GM18873 (cell line): Measurements from ENCODE around the gene TEF.
"Not testable (repeated sequence)": the region's sequence is repeated elsewhere in the genome, so short reads cannot be mapped to it uniquely, and the experiment has no call there.

Source experiments
- ATAC-seq: cut with Tn5 transposase; IDR thresholded peaks from one replicate; pipeline ENCODE4 v1.9.1; 2021; ENCODE audit warnings: mild to moderate bottlenecking, moderate library complexity, moderate number of reproducible peaks; ENCODE audit not compliant: unreplicated experiment, low FRiP score

TEF gene

DNA sequence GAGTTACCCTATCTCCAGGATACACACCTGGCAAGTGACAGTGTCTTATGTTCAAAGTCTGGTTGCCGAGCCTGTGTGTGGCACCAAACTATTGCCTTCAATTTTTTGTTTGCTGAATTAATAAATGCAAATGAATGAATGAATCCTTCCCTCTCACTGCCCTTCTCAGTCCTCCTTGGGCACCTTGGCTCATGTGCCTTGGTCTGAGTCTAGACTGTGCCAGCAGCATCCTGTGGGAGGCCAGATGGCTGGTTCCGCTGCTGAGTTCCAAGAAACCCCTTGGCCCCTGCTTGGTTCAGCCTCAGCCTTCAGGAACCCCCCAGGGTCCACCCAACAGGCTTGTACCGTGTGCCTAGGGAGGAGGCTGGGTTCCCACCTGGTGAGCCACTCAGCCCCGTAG lies 33.8 kb downstream of the TEF start:
- no peak for ATAC-seq

DNA sequence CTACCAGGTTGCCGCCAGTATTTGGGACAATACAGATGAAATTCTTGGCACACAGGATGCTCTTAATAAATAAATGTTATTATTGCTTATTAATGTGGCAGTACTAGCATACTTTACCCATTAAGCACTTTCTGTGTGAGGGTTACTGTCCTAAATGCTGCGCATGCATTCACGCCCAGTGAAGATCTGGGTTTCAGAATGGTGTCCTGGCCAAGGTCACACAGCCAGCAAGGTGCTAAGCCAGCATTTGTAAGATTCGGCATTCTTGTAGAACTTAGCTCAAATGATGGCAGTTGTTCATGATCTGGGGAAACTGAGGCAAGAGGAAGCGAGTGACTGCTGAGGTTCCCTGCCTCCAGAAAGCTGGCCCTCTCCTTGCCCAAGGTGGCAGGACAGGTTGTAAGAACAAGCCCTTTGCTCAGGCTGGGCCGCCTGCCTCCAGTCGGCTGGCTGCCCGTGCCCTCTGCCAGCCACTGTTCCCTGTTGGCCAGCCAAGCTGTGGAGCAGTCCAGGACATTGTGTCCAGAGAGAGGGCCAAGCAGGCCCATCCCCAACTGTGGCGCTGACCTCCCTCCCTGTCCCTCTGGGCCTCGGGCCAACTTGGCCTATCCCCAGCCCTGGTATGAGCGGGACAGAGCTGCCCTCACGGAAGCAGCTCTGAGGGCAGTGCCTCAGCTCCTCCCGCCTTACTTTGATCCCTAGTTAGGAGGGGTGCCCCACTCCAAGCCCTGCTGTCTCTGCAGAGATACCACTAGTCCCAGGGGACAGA lies 36.1 kb downstream of the TEF start:
- no peak for ATAC-seq

DNA sequence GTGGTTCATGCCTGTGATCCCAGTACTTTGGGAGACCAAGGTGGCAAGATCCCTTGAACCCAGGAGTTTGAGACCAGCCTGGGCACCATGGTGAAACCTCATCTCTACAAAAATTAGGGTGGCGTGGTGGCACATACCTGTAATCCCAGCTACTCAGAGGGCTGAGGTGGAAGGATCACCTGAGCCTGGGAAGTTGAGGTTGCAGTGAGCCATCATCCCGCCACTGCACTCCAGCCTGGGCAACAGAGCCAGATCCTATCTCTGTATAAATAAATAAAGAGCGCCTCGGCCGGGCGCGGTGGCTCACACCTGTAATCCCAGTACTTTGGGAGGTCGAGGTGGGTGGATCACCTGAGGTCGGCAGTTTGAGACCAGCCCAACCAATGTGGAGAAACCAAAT lies 37.0 kb downstream of the TEF start:
- no peak for ATAC-seq

DNA sequence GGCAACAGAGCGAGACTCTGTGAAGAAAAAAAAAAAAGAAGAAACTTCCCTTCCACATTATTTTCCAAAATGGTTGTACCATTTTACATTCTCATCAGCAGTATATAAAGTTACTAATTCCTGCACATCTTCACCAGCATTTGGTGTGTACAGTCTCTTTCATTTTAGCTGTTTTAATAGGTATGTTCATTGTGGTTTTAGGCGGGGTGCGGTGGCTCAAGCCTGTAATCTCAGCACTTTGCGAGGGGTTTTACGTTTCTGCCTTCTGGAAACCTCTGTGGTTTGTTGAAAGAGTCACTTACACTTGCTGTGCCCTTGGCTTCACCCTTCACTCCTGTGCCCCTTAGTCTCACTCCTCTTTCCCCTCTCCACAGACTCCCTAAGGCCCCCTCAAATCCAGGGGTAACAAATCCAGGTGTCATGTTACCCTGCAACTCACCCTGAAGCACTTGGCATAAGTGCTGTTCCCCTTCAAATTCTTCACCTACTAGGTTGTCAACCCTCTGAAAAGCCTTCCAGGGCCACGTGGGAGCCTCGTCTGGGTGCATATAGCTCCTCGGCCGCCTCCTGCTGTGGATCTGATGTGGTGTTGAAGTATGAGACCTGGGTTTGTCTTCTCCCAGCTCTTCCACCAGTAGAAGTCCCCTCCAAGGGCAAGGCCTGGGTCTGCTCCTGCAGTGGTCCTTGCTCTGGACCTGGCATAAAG lies 44.1 kb downstream of the TEF start:
- no peak for ATAC-seq

DNA sequence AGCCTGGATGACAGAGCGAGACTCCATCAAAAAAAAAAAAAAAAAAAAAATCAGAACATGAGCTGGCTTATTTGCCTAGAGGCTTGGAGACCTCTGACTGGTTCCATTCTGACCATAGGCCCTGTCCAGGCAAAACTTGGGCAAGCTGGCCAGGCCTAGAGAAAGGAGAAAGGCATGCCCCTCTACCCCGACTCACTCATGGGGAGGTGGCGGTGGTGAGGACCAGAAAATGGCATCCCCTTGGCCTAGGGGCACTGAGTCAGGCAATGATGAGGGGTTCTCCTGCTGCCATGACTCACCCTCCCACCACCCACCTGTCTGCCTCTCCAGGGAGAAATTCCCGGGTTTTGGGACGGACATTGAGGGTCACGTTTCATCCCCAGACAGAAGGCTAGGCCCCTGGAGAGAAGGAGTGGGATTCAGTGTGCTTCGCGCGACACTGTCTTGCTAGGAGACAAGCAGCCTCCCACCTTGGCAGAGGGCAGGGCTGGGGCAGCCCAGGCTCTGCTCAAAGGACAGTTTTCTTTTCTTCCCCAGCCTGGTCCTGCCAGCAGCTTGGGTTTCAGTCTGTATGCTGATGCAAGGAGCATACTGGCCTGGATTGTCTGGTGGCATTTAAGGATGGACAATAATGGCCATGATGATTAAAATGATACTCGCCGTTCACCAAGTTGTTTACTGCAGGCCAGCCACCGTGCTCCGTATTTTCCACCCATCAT lies 47.6 kb downstream of the TEF start:
- no peak for ATAC-seq

DNA sequence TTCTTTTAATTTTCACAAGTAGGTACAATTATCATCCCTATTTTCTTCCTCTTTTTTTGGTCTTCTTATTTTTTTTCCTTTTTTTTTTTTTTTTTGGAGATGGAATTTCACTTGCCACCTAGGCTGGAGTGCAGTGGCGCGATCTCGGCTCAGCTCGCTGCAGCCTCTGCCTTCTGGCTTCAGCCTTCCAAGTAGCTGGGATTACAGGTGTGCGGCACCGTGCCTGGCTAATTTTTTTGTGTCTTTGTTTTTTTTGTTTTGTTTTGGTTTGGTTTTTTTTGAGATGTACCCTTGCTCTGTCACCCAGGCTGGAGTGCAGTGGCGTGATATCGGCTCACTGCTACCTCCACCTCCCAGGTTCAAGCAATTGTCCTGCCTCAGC lies 48.2 kb downstream of the TEF start:
- ATAC-seq: no peak

DNA sequence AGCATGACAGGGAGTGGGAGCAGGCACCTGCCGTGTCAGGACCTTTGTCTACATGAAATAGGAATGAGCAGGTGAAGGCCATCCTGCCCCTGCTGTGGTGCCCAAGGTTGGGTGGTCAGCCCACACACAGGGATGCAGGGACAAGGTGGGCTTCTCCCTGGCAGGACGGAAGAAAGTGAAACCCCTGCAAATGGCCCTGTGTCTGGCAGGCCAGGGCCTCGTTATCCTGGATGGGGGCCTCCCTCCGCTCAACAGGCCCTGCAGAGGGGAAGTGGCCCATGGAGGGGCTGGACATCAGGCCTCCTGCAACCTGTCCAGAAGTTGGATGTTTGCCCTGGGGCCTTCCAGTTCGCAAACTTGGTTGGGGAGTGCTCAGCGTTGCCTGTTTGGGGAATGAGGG lies 49.9 kb downstream of the TEF start:
- no peak for ATAC-seq

DNA sequence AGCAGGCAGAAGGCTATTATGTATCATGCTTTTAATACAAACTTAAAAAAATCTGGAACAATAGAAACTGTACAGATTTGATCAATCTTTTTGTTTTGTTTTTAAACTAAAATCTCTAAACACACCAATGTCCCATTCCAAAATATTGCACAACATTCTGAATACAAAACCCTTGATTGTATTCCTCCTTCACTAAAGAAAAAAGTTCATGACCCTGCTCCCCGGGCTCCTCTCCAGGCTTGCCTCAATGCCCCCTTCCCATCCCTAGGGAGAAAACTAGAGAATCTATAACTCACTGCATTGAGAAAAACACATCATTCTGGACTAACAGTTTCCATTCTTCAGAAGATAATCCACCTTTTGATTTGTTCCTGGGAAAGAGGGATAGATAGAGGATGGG lies 51.7 kb downstream of the TEF start:
- not testable (repeated sequence) for ATAC-seq

DNA sequence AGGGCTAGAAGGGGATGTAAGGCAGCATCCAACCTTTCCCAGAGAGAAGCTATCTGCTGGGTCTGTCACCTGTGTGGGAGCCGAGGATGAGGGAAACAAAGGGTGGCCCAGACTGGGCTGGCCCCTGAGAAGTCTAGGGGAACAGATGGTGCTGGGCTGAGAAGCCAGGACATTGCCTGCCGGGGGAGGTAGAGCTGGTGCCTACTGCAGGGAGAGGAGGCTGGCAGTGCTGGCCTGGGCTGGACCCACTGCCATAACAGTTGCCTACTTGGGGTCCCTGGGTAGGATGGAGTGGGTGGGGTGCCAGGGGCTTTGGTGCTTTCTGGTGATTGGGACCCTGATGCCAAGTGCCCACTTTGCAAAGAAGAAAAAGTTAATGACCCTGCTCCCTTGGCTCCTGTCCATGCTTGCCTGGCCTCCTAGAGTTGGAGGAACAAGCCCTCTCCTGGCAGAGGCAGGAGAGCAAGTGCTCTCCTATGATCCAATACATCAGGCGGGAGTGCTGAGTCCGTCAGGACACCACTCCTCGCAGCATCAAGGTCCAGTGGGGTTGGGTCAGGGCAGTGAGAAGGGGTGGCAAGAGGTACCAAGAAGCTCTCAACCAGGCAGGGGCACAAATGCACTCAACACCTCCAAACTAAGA lies 52.7 kb downstream of the TEF start:
- ATAC-seq: not testable (repeated sequence)

DNA sequence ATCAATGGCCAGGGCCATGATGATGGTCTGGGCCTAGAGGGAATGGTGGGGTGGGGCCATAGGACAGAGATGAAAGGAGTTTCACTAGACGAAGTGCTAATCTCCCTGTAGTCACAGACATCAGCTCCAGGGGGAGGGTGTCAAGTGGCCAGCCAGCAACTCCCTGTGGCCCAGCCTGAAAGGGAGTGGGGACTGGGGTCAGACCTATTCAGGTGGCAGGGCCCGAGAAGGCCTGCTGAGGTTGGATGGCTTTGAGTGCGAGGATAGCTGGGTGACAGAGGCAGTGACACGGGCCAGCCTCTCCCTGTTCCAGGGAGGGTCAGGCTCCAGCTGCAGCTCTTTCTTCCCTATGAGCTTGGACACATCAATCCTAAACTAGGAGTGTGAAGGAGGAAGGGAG lies 53.8 kb downstream of the TEF start:
- no peak for ATAC-seq

DNA sequence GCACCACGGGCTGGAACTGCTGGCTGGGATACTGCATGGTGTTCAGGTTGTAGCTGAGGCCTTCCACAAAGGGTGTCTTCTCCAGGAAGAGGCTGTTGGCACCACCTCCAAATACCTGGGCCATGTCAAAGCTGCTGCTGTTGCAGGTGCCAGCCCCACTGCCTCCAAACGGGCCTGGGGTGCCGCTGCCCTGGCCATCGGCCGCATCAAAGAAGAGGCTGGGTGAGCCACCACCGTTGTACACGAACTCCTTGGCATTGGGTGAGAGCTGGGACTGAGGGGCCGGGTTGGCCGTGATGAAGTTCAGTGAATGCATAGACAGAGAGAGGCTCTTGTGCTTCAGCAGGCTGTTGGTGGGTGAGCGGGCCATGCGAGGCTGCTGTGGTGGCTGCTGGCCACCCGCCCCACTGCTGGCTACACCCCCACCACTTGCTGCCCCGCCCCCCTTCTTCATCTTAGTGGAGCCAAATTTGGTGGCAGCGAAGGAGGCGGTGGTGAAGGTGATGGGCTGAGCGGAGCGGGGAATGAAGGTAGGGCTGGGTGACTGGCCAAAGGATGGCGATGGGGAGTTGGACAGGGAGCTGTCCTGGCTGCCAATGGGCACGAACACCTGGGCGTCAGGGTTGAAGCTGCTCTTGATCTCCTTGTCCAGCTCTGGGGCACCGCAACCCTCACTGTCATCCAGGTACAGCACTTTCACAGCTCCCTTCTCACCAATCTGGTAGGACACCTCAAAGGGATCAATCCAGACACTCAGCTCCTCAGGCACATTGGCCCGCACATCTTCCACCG lies 54.8 kb downstream of the TEF start:
- no peak for ATAC-seq

DNA sequence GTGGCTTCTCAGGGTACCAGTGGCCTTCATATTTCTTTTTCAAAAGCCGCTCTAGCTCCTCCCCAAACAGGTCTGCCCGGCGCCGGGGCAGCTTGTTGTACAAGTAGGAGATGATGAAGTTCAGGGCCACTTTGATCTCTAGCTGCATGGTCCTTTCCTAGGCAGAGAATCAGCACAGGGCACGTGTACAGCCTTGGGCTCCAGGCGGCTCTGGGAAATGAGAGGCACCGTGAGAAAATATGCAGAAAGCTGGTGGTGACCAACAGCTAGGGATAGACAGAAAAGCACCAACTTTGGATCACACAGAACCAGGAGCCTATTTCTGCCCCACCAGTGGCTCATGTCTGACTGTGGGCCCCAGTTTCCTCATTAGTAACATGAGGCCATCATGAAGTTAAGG lies 55.5 kb downstream of the TEF start:
- ATAC-seq: no peak

DNA sequence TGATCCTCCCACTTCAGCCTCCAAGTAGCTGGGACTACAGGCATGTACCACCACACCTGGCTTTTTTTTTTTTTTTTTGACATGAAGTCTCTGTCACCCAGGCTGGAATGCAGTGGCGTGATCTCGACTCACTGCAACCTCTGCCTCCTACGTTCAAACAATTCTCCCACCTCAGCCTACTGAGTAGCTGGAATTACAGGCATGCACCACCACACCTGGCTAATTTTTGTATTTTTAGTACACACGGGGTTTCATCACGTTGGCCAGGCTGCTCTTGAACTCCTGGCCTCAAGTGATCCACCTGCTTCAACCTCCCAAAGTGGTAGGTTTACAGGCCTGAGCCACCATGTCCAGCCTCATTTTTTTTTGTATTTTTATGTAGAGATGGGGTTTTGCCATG lies 58.8 kb downstream of the TEF start:
- ATAC-seq: not testable (repeated sequence)

DNA sequence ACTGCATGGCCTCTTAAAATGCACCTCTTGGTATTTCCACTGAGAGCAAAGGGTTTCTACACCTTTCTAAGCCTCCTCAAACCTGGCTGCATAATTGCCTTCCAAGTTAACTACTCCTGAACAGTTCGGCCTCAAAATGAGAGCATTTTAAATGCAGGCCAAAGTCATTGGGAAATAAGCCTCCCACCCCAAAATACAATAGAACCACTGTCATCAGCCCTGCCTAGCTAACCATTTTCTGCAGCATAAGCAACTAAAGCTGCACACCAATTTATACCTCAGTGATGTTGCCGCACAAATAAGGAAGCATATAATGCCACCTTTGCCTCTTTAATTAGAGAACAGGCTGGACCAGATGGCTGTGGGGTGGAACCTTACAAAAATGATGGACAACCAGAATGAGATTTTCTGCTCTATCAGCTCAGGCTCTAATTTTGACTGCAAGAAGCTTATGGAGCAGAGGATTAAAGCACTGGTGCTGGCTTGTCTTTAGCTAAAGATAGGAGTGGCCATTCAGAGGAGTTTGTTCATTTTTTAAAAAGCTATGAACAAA lies 60.6 kb downstream of the TEF start:
- ATAC-seq: no peak

DNA sequence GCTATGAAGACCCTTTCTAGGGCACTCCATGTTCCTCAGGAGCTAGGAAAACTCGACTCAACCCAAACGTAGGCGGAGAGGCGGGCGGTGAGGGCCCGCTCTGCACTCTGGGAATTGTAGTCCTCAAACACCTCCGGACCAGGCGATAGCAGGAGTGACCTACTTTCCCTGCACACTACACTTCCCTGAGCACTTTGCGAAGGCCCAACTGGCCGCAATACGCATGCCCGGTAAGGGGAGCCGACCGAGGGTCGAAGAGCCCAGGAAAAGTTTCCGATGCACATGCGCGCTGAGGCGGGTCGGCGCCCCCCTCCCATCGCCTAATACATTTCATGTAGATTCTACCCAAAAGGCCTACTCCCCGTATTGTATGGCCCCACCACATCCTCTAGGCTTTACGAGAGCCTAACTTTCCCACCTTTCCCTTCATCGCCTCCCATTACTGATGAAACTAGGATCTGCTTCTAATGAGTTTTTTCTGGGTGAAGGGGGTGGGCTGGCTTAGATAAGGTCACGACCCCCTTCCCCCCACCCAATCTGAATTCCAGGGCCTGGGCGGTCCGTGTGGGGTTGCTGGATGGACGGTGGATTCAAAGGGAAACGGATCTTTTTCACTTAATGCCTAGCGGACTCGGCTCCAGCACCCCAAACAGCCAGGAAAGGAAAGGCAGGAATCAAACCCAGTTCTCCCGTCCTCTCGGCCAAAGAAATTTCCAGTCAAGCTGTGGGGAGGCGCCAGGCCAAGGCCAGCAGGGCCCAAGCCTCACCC lies 62.8 kb downstream of the TEF start:
- peak; percentile 49 for ATAC-seq

DNA sequence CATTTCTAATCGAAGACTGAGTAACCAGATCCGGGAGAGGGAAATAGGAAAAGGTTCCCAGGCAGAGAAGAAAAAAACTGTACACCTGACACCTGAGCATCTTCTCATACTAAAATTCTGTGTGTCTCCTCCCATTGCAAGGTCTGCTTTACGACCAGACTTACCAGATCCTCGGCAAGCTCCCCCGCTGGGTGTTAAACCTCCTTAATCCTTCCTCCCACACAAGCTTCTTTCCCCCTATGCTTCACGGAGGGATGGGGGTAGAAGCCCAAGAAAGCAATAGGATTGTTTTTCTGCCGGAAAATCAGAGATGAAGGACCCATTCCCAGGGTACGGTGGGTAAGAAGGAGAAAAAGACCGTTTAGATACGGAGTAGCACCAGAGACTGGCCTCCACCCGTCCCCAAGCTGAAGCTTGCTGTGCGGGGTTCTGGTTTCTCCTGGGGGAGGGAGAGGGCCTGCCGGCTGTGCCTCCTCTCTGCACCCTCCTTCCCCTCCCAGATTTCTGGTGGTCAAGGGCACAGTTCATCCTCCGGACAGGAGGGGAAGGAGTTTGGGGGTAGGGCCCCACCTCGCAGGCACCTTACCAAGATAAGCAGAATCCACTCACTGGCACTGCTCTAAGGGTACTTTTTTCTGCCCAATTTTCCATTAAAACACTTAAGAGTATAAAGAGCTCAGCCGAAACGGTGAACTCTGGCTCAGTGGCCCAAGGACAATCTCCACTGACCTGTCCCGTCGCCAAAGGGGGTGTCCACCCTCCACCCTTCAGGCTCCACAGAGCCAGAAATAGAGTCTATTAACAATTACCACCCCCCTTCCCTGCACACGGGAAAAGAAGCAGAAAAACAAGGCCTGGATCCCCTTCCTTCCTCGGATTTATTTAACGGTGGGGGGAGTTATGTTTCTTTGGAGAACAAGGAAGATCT lies 63.7 kb downstream of the TEF start:
- no peak for ATAC-seq

DNA sequence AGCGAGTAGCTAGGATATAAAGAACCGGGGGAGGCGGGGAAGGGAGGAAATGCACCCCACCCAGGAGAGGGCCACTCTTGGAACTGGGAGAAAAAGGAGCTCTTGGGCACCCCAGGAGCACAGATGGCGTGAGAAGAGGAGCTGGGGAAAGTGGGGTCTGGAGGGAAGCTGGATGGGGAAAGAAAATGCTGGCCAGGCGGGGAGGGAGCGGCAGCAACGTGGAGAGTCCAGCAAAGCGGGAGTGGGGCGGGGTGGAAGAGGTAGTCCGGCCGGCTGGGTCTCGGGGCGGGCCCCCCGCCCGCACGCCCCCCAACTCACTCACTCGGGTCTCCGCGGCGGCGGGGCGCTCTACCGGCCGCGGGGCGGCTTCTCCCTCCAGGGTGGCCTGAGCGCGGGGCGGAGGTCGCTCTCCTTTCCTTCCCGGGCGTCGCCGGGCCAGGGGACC lies 64.3 kb downstream of the TEF start:
- ATAC-seq: no peak
